Adipose tissue (tissue), 3 donors: Measurements from ENCODE around the gene CUEDC1. TPM values are rescaled to one million over a fixed set of nuclear protein-coding genes. Genes with fewer than 3 reads are reported as not detected.

Experiments
- H3K27ac ChIP-seq: one replicate; pipeline ENCODE4 v1.5.1; 2013; ENCODE audit warnings: low read depth, low read length
- WGBS, 3 donors: extraction: QIAGEN DNeasy Blood & Tissue Kit; methylation state at CpG; one replicate each; pipeline ENCODE4 v1.1.7; 2013; 5-methylcytosine and 5-hydroxymethylcytosine counted together
- polyA plus RNA-seq, 3 donors: library from polyadenylated mRNA; stranded (reverse); fragments of 200-250 nt; gene quantifications; one replicate each; pipeline ENCODE4 v1.2.3, GENCODE V29; 2013
- donor health status: healthy with polysubstance abuse.
- donor health status: Bipolar disorder and iron deficiency.
- donor health status: healthy.

Gene CUEDC1
- 10 to 100 TPM; 14.6 to 46.2 (median 23.0) TPM for polyA plus RNA-seq

GRCh38 chr17:57955183-57955931 lies at the start of gene CUEDC1:
TSS of gene CUEDC1 (minus strand) at chr17:57955412. CDS start at chr17:57885564, 69,848 bp downstream.
- peak within 1 kb of the TSS; percentile 57 for H3K27ac ChIP-seq
- 1% methylated on average over 44 to 76 of the region's 79 CpGs for WGBS, 3 donors

- 57 to 74% (median 61%) methylated on average over 3 of the region's 3 CpGs for WGBS, 3 donors
- no peak overlapping the region for H3K27ac ChIP-seq
Measured at GRCh38 chr17:58004060-58004459, 48.8 kb upstream of the CUEDC1 start.

GRCh38 chr17:58002973-58003372 lies 47.8 kb upstream of the CUEDC1 start:
- H3K27ac ChIP-seq: no peak overlapping the region
- 88 to 97% (median 95%) methylated on average over 2 of the region's 2 CpGs for WGBS, 3 donors

GRCh38 chr17:58002154-58002948 lies 47.1 kb upstream of the CUEDC1 start:
- no peak overlapping the region for H3K27ac ChIP-seq
- 66 to 80% (median 67%) methylated on average over 4 of the region's 4 CpGs for WGBS, 3 donors

GRCh38 chr17:58001461-58002124 lies 46.4 kb upstream of the CUEDC1 start:
- no peak overlapping the region for H3K27ac ChIP-seq
- 30 to 58% (median 37%) methylated on average over 1 of the region's 1 CpG for WGBS, 3 donors

GRCh38 chr17:57999496-58000017 lies 44.3 kb upstream of the CUEDC1 start:
- 64 to 82% (median 74%) methylated on average over 1 of the region's 1 CpG for WGBS, 3 donors
- no peak overlapping the region for H3K27ac ChIP-seq

- no peak overlapping the region for H3K27ac ChIP-seq
Measured at GRCh38 chr17:57999010-57999495, 43.8 kb upstream of the CUEDC1 start.

GRCh38 chr17:57997085-57997809 lies 42.0 kb upstream of the CUEDC1 start:
- no peak overlapping the region for H3K27ac ChIP-seq
- WGBS, 3 donors: 84 to 92% (median 91%) methylated on average over 3 of the region's 3 CpGs

GRCh38 chr17:57995076-57995956 lies 40.1 kb upstream of the CUEDC1 start:
- no peak overlapping the region for H3K27ac ChIP-seq
- 22 to 36% (median 35%) methylated on average over 4 of the region's 4 CpGs for WGBS, 3 donors

GRCh38 chr17:57994436-57994835 lies 39.2 kb upstream of the CUEDC1 start:
- WGBS, 3 donors: 30 to 42% (median 32%) methylated on average over 2 of the region's 2 CpGs
- no peak overlapping the region for H3K27ac ChIP-seq

- WGBS, 3 donors: 27 to 46% (median 33%) methylated on average over 3 of the region's 3 CpGs
- H3K27ac ChIP-seq: no peak overlapping the region
Measured at GRCh38 chr17:57993471-57994365, 38.5 kb upstream of the CUEDC1 start.

- H3K27ac ChIP-seq: no peak overlapping the region
Measured at GRCh38 chr17:57991537-57991936, 36.3 kb upstream of the CUEDC1 start.

GRCh38 chr17:57990037-57990436 lies 34.8 kb upstream of the CUEDC1 start:
- 54 to 67% (median 65%) methylated on average over 2 of the region's 2 CpGs for WGBS, 3 donors
- H3K27ac ChIP-seq: no peak overlapping the region

- WGBS, 3 donors: 2 to 3% (median 2%) methylated on average over 31 to 53 of the region's 54 CpGs
- peak overlapping the region; percentile 88 for H3K27ac ChIP-seq
Measured at GRCh38 chr17:57988301-57989250, 33.4 kb upstream of the CUEDC1 start.

- H3K27ac ChIP-seq: peak within 1 kb of the TSS; percentile 88
- WGBS, 3 donors: 0 to 1% (median 1%) methylated on average over 18 to 70 of the region's 74 CpGs
Measured at GRCh38 chr17:57987581-57988300, 32.5 kb upstream of the CUEDC1 start, which contains the start of gene VEZF1. TSS of gene VEZF1 (minus strand) at chr17:57988254. CDS start at chr17:57988111, 143 bp downstream.
